ENCODE data around the gene COPE.

The COPE gene

GRCh38 chr19:18915639-18916038, 3.5 kb downstream of the COPE start:
- FAIRE-seq (no peak), DNase-seq (ENCODE audit: insufficient read length, low spot score) (no peak)

GRCh38 chr19:18913466-18913865, 5.7 kb downstream of the COPE start:
- DNase-seq (ENCODE audit: insufficient read length, low spot score) (no peak), FAIRE-seq (no peak)
- no peak for TF ChIP-seq CTCF (IDR thresholded peaks at IDR 0.05; ENCODE audit: insufficient read depth, missing control alignments)

More at GRCh38 chr19:18915639-18916038, 3.5 kb downstream of the COPE start:
- peak; percentile 54 for TF ChIP-seq CTCF (IDR thresholded peaks at IDR 0.05; ENCODE audit: insufficient read depth, missing control alignments)

GRCh38 chr19:18912933-18913332, 6.3 kb downstream of the COPE start:
- no peak for FAIRE-seq
- no peak for TF ChIP-seq CTCF (IDR thresholded peaks at IDR 0.05; ENCODE audit: insufficient read depth, missing control alignments)
- no peak for DNase-seq (ENCODE audit: insufficient read length, low spot score)

- DNase-seq (ENCODE audit: insufficient read length, low spot score) (no peak), FAIRE-seq (no peak)
- no peak for TF ChIP-seq CTCF (IDR thresholded peaks at IDR 0.05; ENCODE audit: insufficient read depth, missing control alignments)
Measured at GRCh38 chr19:18910801-18911436, 8.3 kb downstream of the COPE start.

DNA sequence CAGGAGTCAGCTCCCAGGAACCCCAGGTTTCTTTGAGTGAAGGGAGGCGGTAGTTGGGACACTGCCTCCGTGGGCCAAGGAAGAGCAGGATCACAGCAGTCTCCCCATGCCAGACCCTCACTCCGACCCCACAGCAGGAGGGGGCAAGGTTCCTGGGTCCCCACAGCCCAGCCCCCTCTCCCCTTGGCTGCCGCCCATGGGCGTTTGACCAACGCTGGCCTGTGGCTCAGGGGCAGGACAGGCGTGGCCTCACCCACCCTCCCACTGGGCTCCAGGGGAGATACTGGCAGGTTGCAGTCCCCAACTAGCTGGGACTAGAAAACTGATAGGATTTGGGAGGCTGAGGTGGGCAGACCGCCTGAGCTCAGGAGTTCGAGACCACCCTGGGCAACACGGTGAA, 9.2 kb downstream of the COPE start:
- TF ChIP-seq CTCF (IDR thresholded peaks at IDR 0.05; ENCODE audit: insufficient read depth, missing control alignments), result no peak
- FAIRE-seq, result no peak
- DNase-seq (ENCODE audit: insufficient read length, low spot score), result no peak

DNA sequence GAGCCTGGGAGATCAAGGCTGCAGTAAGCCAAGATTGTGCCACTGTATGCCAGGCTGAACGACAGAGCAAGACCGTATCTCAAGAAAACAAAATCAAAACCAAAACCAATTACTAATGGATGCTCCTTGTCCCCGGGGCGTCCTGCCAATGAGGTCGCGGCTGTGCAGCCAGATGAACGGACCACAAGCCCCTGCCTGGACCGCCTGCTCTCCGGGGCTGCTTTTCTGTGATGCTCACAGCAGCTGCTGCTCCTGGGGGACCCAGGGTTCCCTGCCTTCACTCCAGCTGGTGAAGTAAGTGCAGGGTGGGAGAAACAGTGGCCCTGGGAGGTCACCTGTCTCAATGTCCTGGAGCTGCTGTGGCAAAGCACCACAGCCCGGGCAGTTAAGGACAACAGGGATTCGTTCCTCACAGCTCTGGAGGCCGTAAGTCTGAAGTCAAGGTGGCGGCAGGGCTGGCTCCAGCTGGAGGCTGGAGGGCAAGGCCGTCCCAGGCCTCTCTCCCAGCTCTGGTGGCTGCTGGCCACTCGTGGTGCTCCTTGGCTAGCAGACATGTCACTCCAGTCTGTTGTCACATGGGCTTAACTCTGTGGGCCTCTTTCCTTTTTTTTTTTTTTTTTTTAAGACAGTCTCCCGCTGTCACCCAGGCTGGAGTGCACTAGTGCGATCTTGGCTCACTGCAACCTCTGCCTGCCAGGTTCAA, 10.1 kb downstream of the COPE start:
- DNase-seq (ENCODE audit: insufficient read length, low spot score), result no peak
- no peak for FAIRE-seq
- no peak for TF ChIP-seq CTCF (IDR thresholded peaks at IDR 0.05; ENCODE audit: insufficient read depth, missing control alignments)
